H9 (cell line): ENCODE data around the gene UVRAG. TPM values are rescaled to one million over a fixed set of nuclear protein-coding genes. Genes with fewer than 3 reads are reported as not detected.

Experiments used
- DNase-seq: peaks from one replicate; pipeline ENCODE4 v3.0.0-alpha.2; 2017
- H2AFZ ChIP-seq: one replicate; pipeline ENCODE4 v1.6.1; 2013; ENCODE audit warnings: mild to moderate bottlenecking, low read length, control low read depth, moderate library complexity
- H2AK5ac ChIP-seq: 2 replicates; pipeline ENCODE4 v1.6.1; 2013; ENCODE audit warnings: low read length, control low read depth, mixed read lengths; ENCODE audit not compliant: insufficient read length
- H2BK120ac ChIP-seq: one replicate; pipeline ENCODE4 v1.6.1; 2013; ENCODE audit warnings: low read depth, mild to moderate bottlenecking, low read length, control low read depth, inconsistent platforms; ENCODE audit not compliant: poor library complexity, severe bottlenecking
- H2BK12ac ChIP-seq: 2 replicates; pipeline ENCODE4 v1.6.1; 2013; ENCODE audit warnings: low read length, control low read depth, mixed read lengths, low read depth; ENCODE audit not compliant: insufficient read length
- H2BK15ac ChIP-seq: 2 replicates; pipeline ENCODE4 v1.6.1; 2013; ENCODE audit warnings: low read depth, low read length, control low read depth
- H2BK20ac ChIP-seq: one replicate; pipeline ENCODE4 v1.6.1; 2013; ENCODE audit warnings: low read depth, mild to moderate bottlenecking, low read length, control low read depth, inconsistent platforms; ENCODE audit not compliant: poor library complexity, severe bottlenecking
- H2BK5ac ChIP-seq: 2 replicates; pipeline ENCODE4 v1.6.1; 2013; ENCODE audit warnings: low read length, control low read depth, mixed read lengths; ENCODE audit not compliant: insufficient read length
- H3K14ac ChIP-seq: 2 replicates; pipeline ENCODE4 v1.6.1; 2013; ENCODE audit warnings: low read length, control low read depth; ENCODE audit not compliant: insufficient read depth
- H3K18ac ChIP-seq: 2 replicates; pipeline ENCODE4 v1.6.1; 2013; ENCODE audit warnings: low read depth, mild to moderate bottlenecking, mixed read lengths, low read length, control low read depth; ENCODE audit not compliant: insufficient read length
- H3K23ac ChIP-seq: 2 replicates; pipeline ENCODE4 v1.6.1; 2013; ENCODE audit warnings: low read length, control low read depth, mixed read lengths, low read depth; ENCODE audit not compliant: insufficient read length
- H3K23me2 ChIP-seq: 2 replicates; pipeline ENCODE4 v1.6.1; 2013; ENCODE audit warnings: low read depth, mild to moderate bottlenecking, mixed read lengths, low read length, control low read depth; ENCODE audit not compliant: insufficient read length, poor library complexity, severe bottlenecking
- H3K27ac ChIP-seq: 2 replicates; pipeline ENCODE4 v1.5.1; 2013; ENCODE audit warnings: low read length, control low read depth, mixed read lengths, low read depth; ENCODE audit not compliant: insufficient read length
- H3K27me3 ChIP-seq: 2 replicates; pipeline ENCODE4 v1.6.1; 2013; ENCODE audit warnings: low read length, control low read depth, inconsistent platforms; ENCODE audit not compliant: insufficient read depth
- H3K4ac ChIP-seq: 2 replicates; pipeline ENCODE4 v1.6.1; 2013; ENCODE audit warnings: low read depth, mild to moderate bottlenecking, control low read depth, inconsistent platforms, low read length, moderate library complexity
- H3K4me1 ChIP-seq: 2 replicates; pipeline ENCODE4 v1.6.1; 2013; ENCODE audit warnings: low read length, control low read depth, inconsistent platforms; ENCODE audit not compliant: insufficient read depth
- H3K4me2 ChIP-seq: 2 replicates; pipeline ENCODE4 v1.6.1; 2013; ENCODE audit warnings: low read length, control low read depth, mixed read lengths; ENCODE audit not compliant: insufficient read length, insufficient read depth
- H3K56ac ChIP-seq: 2 replicates; pipeline ENCODE4 v1.6.1; 2013; ENCODE audit warnings: low read depth, mild to moderate bottlenecking, mixed read lengths, low read length, control low read depth; ENCODE audit not compliant: insufficient read length
- H3K79me1 ChIP-seq: 2 replicates; pipeline ENCODE4 v1.6.1; 2013; ENCODE audit warnings: low read depth, mild to moderate bottlenecking, moderate library complexity, low read length, control low read depth, inconsistent platforms; ENCODE audit not compliant: insufficient read depth, poor library complexity, severe bottlenecking
- H3K79me2 ChIP-seq: 2 replicates; pipeline ENCODE4 v1.6.1; 2013; ENCODE audit warnings: low read length, control low read depth, inconsistent platforms; ENCODE audit not compliant: insufficient read depth
- H3K9ac ChIP-seq: 2 replicates; pipeline ENCODE4 v1.6.1; 2013; ENCODE audit warnings: low read length, control low read depth, mixed read lengths; ENCODE audit not compliant: insufficient read length; ENCODE audit errors: extremely low read depth
- H3K9me3 ChIP-seq: one replicate; pipeline ENCODE4 v1.6.1; 2013; ENCODE audit warnings: low read depth, low read length, inconsistent platforms; ENCODE audit not compliant: control insufficient read depth
- H3T11ph ChIP-seq: one replicate; pipeline ENCODE4 v1.6.1; 2013; ENCODE audit warnings: mild to moderate bottlenecking, low read length, control low read depth, inconsistent platforms
- H4K20me1 ChIP-seq: one replicate; pipeline ENCODE4 v1.6.1; 2013; ENCODE audit not compliant: control insufficient read depth, insufficient read length, insufficient read depth
- H4K5ac ChIP-seq: 2 replicates; pipeline ENCODE4 v1.6.1; 2013; ENCODE audit warnings: low read depth, mild to moderate bottlenecking, mixed read lengths, low read length, control low read depth; ENCODE audit not compliant: insufficient read length
- H4K8ac ChIP-seq: replicated peaks from 2 replicates; pipeline ENCODE4 v1.6.1; 2013; ENCODE audit warnings: low read length, control low read depth, mixed read lengths, low read depth; ENCODE audit not compliant: insufficient read length
- H4K91ac ChIP-seq: 2 replicates; pipeline ENCODE4 v1.6.1; 2013; ENCODE audit warnings: low read depth, mild to moderate bottlenecking, moderate library complexity, mixed read lengths, low read length, control low read depth; ENCODE audit not compliant: insufficient read length
- H3K27ac Mint-ChIP-seq, 3 experiments: 2 replicates in 2 of 3; 3 replicates in 1 of 3; pipeline ENCODE4 v1.8.0; 2020 to 2021; ENCODE audit warnings: mixed read lengths in 3 of 3, mild to moderate bottlenecking in 1 of 3, moderate library complexity in 1 of 3
- H3K27me3 Mint-ChIP-seq: 2 replicates; pipeline ENCODE4 v1.8.0; 2021; ENCODE audit warnings: low read depth, mild to moderate bottlenecking, moderate library complexity, mixed read lengths
- H3K36me3 Mint-ChIP-seq, 3 experiments: 2 replicates in 2 of 3; 3 replicates in 1 of 3; pipeline ENCODE4 v1.8.0; 2020 to 2021; ENCODE audit warnings: low read depth in 3 of 3, mixed read lengths in 3 of 3; ENCODE audit not compliant: insufficient read depth in 1 of 3
- H3K4me1 Mint-ChIP-seq, 2 experiments: 2 replicates each; pipeline ENCODE4 v1.8.0; 2020; ENCODE audit warnings: mixed read lengths in 2 of 2
- H3K4me3 Mint-ChIP-seq, 2 experiments: 2 replicates in 1 of 2; 3 replicates in 1 of 2; pipeline ENCODE4 v1.8.0; 2020 to 2021; ENCODE audit warnings: mild to moderate bottlenecking in 2 of 2, mixed read lengths in 2 of 2, moderate library complexity in 1 of 2
- H3K9me3 Mint-ChIP-seq, 2 experiments: 2 replicates in 1 of 2; 3 replicates in 1 of 2; pipeline ENCODE4 v1.8.0; 2020; ENCODE audit warnings: mild to moderate bottlenecking in 2 of 2, mixed read lengths in 2 of 2, moderate library complexity in 1 of 2
- WGBS: extraction: QIAGEN DNeasy Blood & Tissue Kit; methylation state at CpG from one replicate; pipeline ENCODE4 v1.1.7; 2013; ENCODE audit warnings: missing lambda C conversion rate, low lambda C conversion rate, mixed read lengths; ENCODE audit not compliant: insufficient read length; ENCODE audit errors: extremely low coverage; 5-methylcytosine and 5-hydroxymethylcytosine counted together
- total RNA-seq: library from RNA; stranded (reverse); gene quantifications from 2 replicates; pipeline ENCODE4 v1.2.1, GENCODE V29; 2021
- TF ChIP-seq, protein P1 (sequence below): fragments of 200-600 bp; sonication (generic); conservative IDR thresholded peaks from 3 replicates; pipeline ENCODE4 v1.8.0; 2021; ENCODE audit warnings: antibody characterized with exemption, mild to moderate bottlenecking

UVRAG gene
- total RNA-seq, 1 experiment from 2014 or later, result 18.5 TPM

- 0 out of 2 replicates have a peak, but pooled peaks cover 3% of the 10 kb centered on the region for H3K4me1 ChIP-seq
- no peak for DNase-seq
- no peaks in the 10 kb centered on the region for H3K79me1 ChIP-seq
- no peak overlapping the region for H3K4me3 Mint-ChIP-seq
- no peaks in the 10 kb centered on the region for H3K27me3 ChIP-seq
- H2BK120ac ChIP-seq, result no peak overlapping the region
- no peak overlapping the region for H2BK20ac ChIP-seq
- H3K9ac ChIP-seq, result no peak overlapping the region
- no peak overlapping the region for H2AFZ ChIP-seq
- H3K18ac ChIP-seq, result no peak overlapping the region
- H3T11ph ChIP-seq, result no peak overlapping the region
- H3K79me2 ChIP-seq, result no peaks in the 10 kb centered on the region
- H3K23me2 ChIP-seq, result no peaks in the 10 kb centered on the region
- H3K27me3 Mint-ChIP-seq, result no peaks in the 10 kb centered on the region
- H2BK12ac ChIP-seq, result no peak overlapping the region
- H3K23ac ChIP-seq, result no peak overlapping the region
- no peak overlapping the region for H4K5ac ChIP-seq
- no peak overlapping the region for H3K56ac ChIP-seq
- H2AK5ac ChIP-seq, result no peak overlapping the region
- no peaks in the 10 kb centered on the region for H3K9me3 ChIP-seq
- no peak overlapping the region for H2BK15ac ChIP-seq
- no peak overlapping the region for H3K27ac Mint-ChIP-seq
- H3K36me3 Mint-ChIP-seq, result no peaks in the 10 kb centered on the region
- H4K20me1 ChIP-seq, result no peaks in the 10 kb centered on the region
- no peak overlapping the region for H4K91ac ChIP-seq
- TF ChIP-seq, protein P1, sequence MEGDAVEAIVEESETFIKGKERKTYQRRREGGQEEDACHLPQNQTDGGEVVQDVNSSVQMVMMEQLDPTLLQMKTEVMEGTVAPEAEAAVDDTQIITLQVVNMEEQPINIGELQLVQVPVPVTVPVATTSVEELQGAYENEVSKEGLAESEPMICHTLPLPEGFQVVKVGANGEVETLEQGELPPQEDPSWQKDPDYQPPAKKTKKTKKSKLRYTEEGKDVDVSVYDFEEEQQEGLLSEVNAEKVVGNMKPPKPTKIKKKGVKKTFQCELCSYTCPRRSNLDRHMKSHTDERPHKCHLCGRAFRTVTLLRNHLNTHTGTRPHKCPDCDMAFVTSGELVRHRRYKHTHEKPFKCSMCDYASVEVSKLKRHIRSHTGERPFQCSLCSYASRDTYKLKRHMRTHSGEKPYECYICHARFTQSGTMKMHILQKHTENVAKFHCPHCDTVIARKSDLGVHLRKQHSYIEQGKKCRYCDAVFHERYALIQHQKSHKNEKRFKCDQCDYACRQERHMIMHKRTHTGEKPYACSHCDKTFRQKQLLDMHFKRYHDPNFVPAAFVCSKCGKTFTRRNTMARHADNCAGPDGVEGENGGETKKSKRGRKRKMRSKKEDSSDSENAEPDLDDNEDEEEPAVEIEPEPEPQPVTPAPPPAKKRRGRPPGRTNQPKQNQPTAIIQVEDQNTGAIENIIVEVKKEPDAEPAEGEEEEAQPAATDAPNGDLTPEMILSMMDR, result no peak
- no peak overlapping the region for H3K4ac ChIP-seq
- H3K14ac ChIP-seq, result no peak overlapping the region
- H3K27ac ChIP-seq, result no peak overlapping the region
- peaks cover 9 to 16% of the 10 kb centered on the region in 2 experiments for H3K4me1 Mint-ChIP-seq
- H3K4me2 ChIP-seq, result no peak overlapping the region
- WGBS, result 100% methylated on average over 3 of the region's 3 CpGs
- H2BK5ac ChIP-seq, result no peak overlapping the region
- H3K9me3 Mint-ChIP-seq, result no peaks in the 10 kb centered on the region
- no peak overlapping the region for H4K8ac ChIP-seq
These were observed 129.5 kb downstream of the UVRAG start for GRCh38 chr11:75944515-75944914.
